ENCODE data around the gene SETBP1. TPM values are rescaled to one million over a fixed set of nuclear protein-coding genes. Genes with fewer than 3 reads are reported as not detected.

Gene SETBP1
- polyA plus RNA-seq, 2 donors = 1.5 to 1.6 TPM

- Histone ChIP-seq H3K27ac (ENCODE audit: low read depth in 2 of 2, low read length in 1 of 2) (no peak overlapping the region), H3K4me3 (ENCODE audit: low read depth in 1 of 2, low read length in 2 of 2) (no peak overlapping the region), H3K36me3 (ENCODE audit: control insufficient read depth in 2 of 2, insufficient read depth in 2 of 2, low read length in 1 of 2) (no peaks in the 10 kb centered on the region), H3K27me3 (ENCODE audit: control insufficient read depth in 1 of 2, insufficient read depth in 2 of 2, low read length in 2 of 2) (no peaks in the 10 kb centered on the region), H3K9me3 (ENCODE audit: control insufficient read depth in 2 of 2, insufficient read depth in 1 of 2, low read depth in 1 of 2, low read length in 1 of 2) (peaks cover 0 to 3% of the 10 kb centered on the region in 2 donors), H3K4me1 (ENCODE audit: control insufficient read depth in 2 of 2, insufficient read depth in 2 of 2, low read length in 1 of 2) (peaks cover 4 to 5% of the 10 kb centered on the region in 2 donors)
Measured at GRCh38 chr18:44846450-44846849, 165.8 kb downstream of the SETBP1 start.

GRCh38 chr18:44848644-44849335 is 168.1 kb downstream of the SETBP1 start:
- Histone ChIP-seq H3K9me3 (ENCODE audit: control insufficient read depth in 2 of 2, insufficient read depth in 1 of 2, low read depth in 1 of 2, low read length in 1 of 2) (peaks cover 0 to 3% of the 10 kb centered on the region in 2 donors), H3K36me3 (ENCODE audit: control insufficient read depth in 2 of 2, insufficient read depth in 2 of 2, low read length in 1 of 2) (no peaks in the 10 kb centered on the region), H3K4me1 (ENCODE audit: control insufficient read depth in 2 of 2, insufficient read depth in 2 of 2, low read length in 1 of 2) (peaks cover 0 to 2% of the 10 kb centered on the region in 2 donors), H3K4me3 (ENCODE audit: low read depth in 1 of 2, low read length in 2 of 2) (no peak overlapping the region), H3K27ac (ENCODE audit: low read depth in 2 of 2, low read length in 1 of 2) (no peak overlapping the region), H3K27me3 (ENCODE audit: control insufficient read depth in 1 of 2, insufficient read depth in 2 of 2, low read length in 2 of 2) (no peaks in the 10 kb centered on the region)
- WGBS, 2 donors = 67 to 76% methylated on average over 9 of the region's 9 CpGs

GRCh38 chr18:44849361-44849760 is 168.7 kb downstream of the SETBP1 start:
- Histone ChIP-seq H3K27me3 (ENCODE audit: control insufficient read depth in 1 of 2, insufficient read depth in 2 of 2, low read length in 2 of 2) (no peaks in the 10 kb centered on the region), H3K9me3 (ENCODE audit: control insufficient read depth in 2 of 2, insufficient read depth in 1 of 2, low read depth in 1 of 2, low read length in 1 of 2) (peaks cover 0 to 2% of the 10 kb centered on the region in 2 donors), H3K36me3 (ENCODE audit: control insufficient read depth in 2 of 2, insufficient read depth in 2 of 2, low read length in 1 of 2) (no peaks in the 10 kb centered on the region), H3K27ac (ENCODE audit: low read depth in 2 of 2, low read length in 1 of 2) (no peak overlapping the region), H3K4me1 (ENCODE audit: control insufficient read depth in 2 of 2, insufficient read depth in 2 of 2, low read length in 1 of 2) (peaks cover 0 to 2% of the 10 kb centered on the region in 2 donors), H3K4me3 (ENCODE audit: low read depth in 1 of 2, low read length in 2 of 2) (no peak overlapping the region)
- WGBS, 2 donors = 91% methylated on average over 6 of the region's 6 CpGs

GRCh38 chr18:44850001-44850400 is 169.3 kb downstream of the SETBP1 start:
- H3K4me1 ChIP-seq (ENCODE audit: control insufficient read depth in 2 of 2, insufficient read depth in 2 of 2, low read length in 1 of 2) = peaks cover 0 to 2% of the 10 kb centered on the region in 2 donors
- H3K4me3 ChIP-seq (ENCODE audit: low read depth in 1 of 2, low read length in 2 of 2) = no peak overlapping the region
- no peak overlapping the region for H3K27ac ChIP-seq (ENCODE audit: low read depth in 2 of 2, low read length in 1 of 2)
- no peaks in the 10 kb centered on the region for H3K36me3 ChIP-seq (ENCODE audit: control insufficient read depth in 2 of 2, insufficient read depth in 2 of 2, low read length in 1 of 2)
- H3K9me3 ChIP-seq (ENCODE audit: control insufficient read depth in 2 of 2, insufficient read depth in 1 of 2, low read depth in 1 of 2, low read length in 1 of 2) = no peaks in the 10 kb centered on the region
- no peaks in the 10 kb centered on the region for H3K27me3 ChIP-seq (ENCODE audit: control insufficient read depth in 1 of 2, insufficient read depth in 2 of 2, low read length in 2 of 2)
- WGBS, 2 donors = 76 to 77% methylated on average over 2 of the region's 2 CpGs

- Histone ChIP-seq H3K9me3 (ENCODE audit: control insufficient read depth in 2 of 2, insufficient read depth in 1 of 2, low read depth in 1 of 2, low read length in 1 of 2) (no peaks in the 10 kb centered on the region), H3K27ac (ENCODE audit: low read depth in 2 of 2, low read length in 1 of 2) (no peak overlapping the region), H3K36me3 (ENCODE audit: control insufficient read depth in 2 of 2, insufficient read depth in 2 of 2, low read length in 1 of 2) (no peaks in the 10 kb centered on the region), H3K4me3 (ENCODE audit: low read depth in 1 of 2, low read length in 2 of 2) (no peak overlapping the region), H3K4me1 (ENCODE audit: control insufficient read depth in 2 of 2, insufficient read depth in 2 of 2, low read length in 1 of 2) (peaks cover 0 to 8% of the 10 kb centered on the region in 2 donors), H3K27me3 (ENCODE audit: control insufficient read depth in 1 of 2, insufficient read depth in 2 of 2, low read length in 2 of 2) (no peaks in the 10 kb centered on the region)
- WGBS, 2 donors = 66 to 72% methylated on average over 13 of the region's 13 CpGs
Measured at GRCh38 chr18:44851856-44852621, 171.4 kb downstream of the SETBP1 start.

- Histone ChIP-seq H3K4me3 (ENCODE audit: low read depth in 1 of 2, low read length in 2 of 2) (no peak overlapping the region), H3K4me1 (ENCODE audit: control insufficient read depth in 2 of 2, insufficient read depth in 2 of 2, low read length in 1 of 2) (peaks cover 0 to 6% of the 10 kb centered on the region in 2 donors), H3K9me3 (ENCODE audit: control insufficient read depth in 2 of 2, insufficient read depth in 1 of 2, low read depth in 1 of 2, low read length in 1 of 2) (no peaks in the 10 kb centered on the region), H3K36me3 (ENCODE audit: control insufficient read depth in 2 of 2, insufficient read depth in 2 of 2, low read length in 1 of 2) (no peaks in the 10 kb centered on the region), H3K27me3 (ENCODE audit: control insufficient read depth in 1 of 2, insufficient read depth in 2 of 2, low read length in 2 of 2) (no peaks in the 10 kb centered on the region), H3K27ac (ENCODE audit: low read depth in 2 of 2, low read length in 1 of 2) (no peak overlapping the region)
Measured at GRCh38 chr18:44852818-44853217, 172.1 kb downstream of the SETBP1 start.

- H3K4me1 ChIP-seq (ENCODE audit: control insufficient read depth in 2 of 2, insufficient read depth in 2 of 2, low read length in 1 of 2) = peaks cover 0 to 6% of the 10 kb centered on the region in 2 donors
Measured at GRCh38 chr18:44853430-44853829, 172.7 kb downstream of the SETBP1 start.

GRCh38 chr18:44855681-44856080 is 175.0 kb downstream of the SETBP1 start:
- Histone ChIP-seq H3K4me3 (ENCODE audit: low read depth in 1 of 2, low read length in 2 of 2) (no peak overlapping the region), H3K36me3 (ENCODE audit: control insufficient read depth in 2 of 2, insufficient read depth in 2 of 2, low read length in 1 of 2) (no peaks in the 10 kb centered on the region), H3K27me3 (ENCODE audit: control insufficient read depth in 1 of 2, insufficient read depth in 2 of 2, low read length in 2 of 2) (no peaks in the 10 kb centered on the region), H3K9me3 (ENCODE audit: control insufficient read depth in 2 of 2, insufficient read depth in 1 of 2, low read depth in 1 of 2, low read length in 1 of 2) (no peaks in the 10 kb centered on the region), H3K27ac (ENCODE audit: low read depth in 2 of 2, low read length in 1 of 2) (peak overlapping the region; percentile 59 to 74), H3K4me1 (ENCODE audit: control insufficient read depth in 2 of 2, insufficient read depth in 2 of 2, low read length in 1 of 2) (peaks cover 0 to 6% of the 10 kb centered on the region in 2 donors)
- WGBS, 2 donors = 52 to 73% methylated on average over 6 of the region's 6 CpGs

More at GRCh38 chr18:44853430-44853829, 172.7 kb downstream of the SETBP1 start:
- no peak overlapping the region for H3K27ac ChIP-seq (ENCODE audit: low read depth in 2 of 2, low read length in 1 of 2)
- no peaks in the 10 kb centered on the region for H3K27me3 ChIP-seq (ENCODE audit: control insufficient read depth in 1 of 2, insufficient read depth in 2 of 2, low read length in 2 of 2)
- no peaks in the 10 kb centered on the region for H3K9me3 ChIP-seq (ENCODE audit: control insufficient read depth in 2 of 2, insufficient read depth in 1 of 2, low read depth in 1 of 2, low read length in 1 of 2)
- WGBS, 2 donors = 74 to 80% methylated on average over 2 of the region's 2 CpGs
- no peak overlapping the region for H3K4me3 ChIP-seq (ENCODE audit: low read depth in 1 of 2, low read length in 2 of 2)
- no peaks in the 10 kb centered on the region for H3K36me3 ChIP-seq (ENCODE audit: control insufficient read depth in 2 of 2, insufficient read depth in 2 of 2, low read length in 1 of 2)

GRCh38 chr18:44856157-44856556 is 175.5 kb downstream of the SETBP1 start:
- peaks cover 0 to 6% of the 10 kb centered on the region in 2 donors for H3K4me1 ChIP-seq (ENCODE audit: control insufficient read depth in 2 of 2, insufficient read depth in 2 of 2, low read length in 1 of 2)

More at GRCh38 chr18:44856157-44856556, 175.5 kb downstream of the SETBP1 start:
- Histone ChIP-seq H3K4me3 (ENCODE audit: low read depth in 1 of 2, low read length in 2 of 2) (no peak overlapping the region), H3K27ac (ENCODE audit: low read depth in 2 of 2, low read length in 1 of 2) (peak overlapping the region; percentile 72 to 74), H3K27me3 (ENCODE audit: control insufficient read depth in 1 of 2, insufficient read depth in 2 of 2, low read length in 2 of 2) (no peaks in the 10 kb centered on the region), H3K36me3 (ENCODE audit: control insufficient read depth in 2 of 2, insufficient read depth in 2 of 2, low read length in 1 of 2) (no peaks in the 10 kb centered on the region), H3K9me3 (ENCODE audit: control insufficient read depth in 2 of 2, insufficient read depth in 1 of 2, low read depth in 1 of 2, low read length in 1 of 2) (no peaks in the 10 kb centered on the region)
- 35 to 37% methylated on average over 1 of the region's 1 CpG for WGBS, 2 donors
